DMS153 treated with DMSO at 0.1 percent for 48 hours (cell line): Measurements from ENCODE around the gene SMARCA2.

Experiments
- DNase-seq: peaks from one replicate; lab custom pipeline; 2025; ENCODE audit not compliant: unreplicated experiment; lab: John Stamatoyannopoulos, UW

Gene SMARCA2

DNA sequence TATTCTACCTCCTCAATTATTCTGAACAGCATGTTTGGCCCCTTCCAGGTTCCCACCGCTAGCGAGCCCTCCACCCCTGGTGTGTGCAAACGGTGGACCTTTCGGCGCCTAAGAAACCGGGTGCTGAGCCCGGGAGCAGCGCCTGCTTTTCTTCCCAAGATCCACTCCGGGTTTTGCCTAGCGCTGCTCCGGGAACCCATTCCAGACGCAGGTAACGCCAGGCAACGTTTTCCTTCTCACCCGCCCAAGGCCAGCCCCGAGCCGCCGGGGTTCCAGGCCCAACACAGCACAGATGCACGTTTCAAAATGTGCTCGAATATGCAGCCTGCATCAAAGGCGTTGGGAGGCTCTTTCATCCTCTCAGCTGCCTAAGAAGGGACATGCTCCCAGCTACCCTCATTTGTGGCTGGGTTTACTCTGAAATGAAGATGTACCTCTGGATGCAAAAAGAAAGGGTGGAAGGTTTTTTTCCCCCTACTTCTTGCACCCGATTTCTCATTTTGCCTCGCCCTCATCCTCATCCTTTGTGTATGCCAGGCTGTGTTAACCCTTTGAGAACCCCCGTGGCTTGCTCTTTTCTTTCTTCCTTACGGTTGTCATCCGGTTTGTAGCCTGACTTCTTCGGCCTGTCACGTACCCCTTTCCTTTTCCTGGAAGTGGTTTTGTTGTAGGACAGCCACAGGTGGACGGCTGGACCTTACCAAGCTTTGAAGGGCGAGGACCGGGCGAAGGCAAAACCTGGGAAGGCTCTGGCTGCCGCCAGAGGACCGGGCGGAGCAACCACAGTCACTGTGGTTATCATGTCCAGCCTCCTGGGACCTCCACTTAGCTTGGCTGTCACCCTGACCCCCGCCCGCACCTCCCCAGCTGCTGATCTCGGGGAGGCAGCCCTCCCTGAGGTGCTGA is 226.9 kb downstream of the SMARCA2 start:
- peak; percentile 66 for DNase-seq

DNA sequence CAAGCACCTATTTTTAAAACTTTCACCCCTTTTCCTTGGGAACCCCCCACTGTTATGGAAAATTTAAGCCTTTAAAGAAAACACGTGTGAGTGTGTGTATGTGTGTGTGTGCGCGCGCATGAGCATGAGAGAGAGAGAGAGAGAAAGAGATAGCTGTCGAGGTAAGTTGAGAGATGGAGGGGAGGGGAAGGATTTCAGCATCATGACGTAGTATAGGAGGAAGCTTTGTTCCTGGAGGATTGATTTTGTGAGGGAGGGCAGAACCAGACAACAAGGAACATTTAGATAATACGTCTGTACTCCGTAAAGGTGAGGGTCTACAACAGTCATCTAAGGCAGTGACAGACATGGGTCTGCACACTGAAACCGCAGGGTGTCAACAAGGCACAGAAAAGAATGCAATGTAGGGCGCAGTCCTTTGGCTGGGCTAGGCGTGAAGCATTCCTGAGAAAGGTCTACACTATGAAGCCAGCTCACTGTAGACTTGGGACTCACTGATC is 227.7 kb downstream of the SMARCA2 start:
- peak; percentile 64 for DNase-seq
